Erythroblast (primary cell): Measurements from ENCODE around the gene HPDL.

Experiments
- GATA1 ChIP-seq: IDR thresholded peaks from 2 replicates; pipeline ENCODE4 v1.6.1; 2011; ENCODE audit warnings: low read depth, mild to moderate bottlenecking, control low read depth, low read length, moderate library complexity
- POLR2A ChIP-seq: IDR thresholded peaks from 2 replicates; pipeline ENCODE4 v1.6.1; 2011; ENCODE audit warnings: mild to moderate bottlenecking, low read length

DNA sequence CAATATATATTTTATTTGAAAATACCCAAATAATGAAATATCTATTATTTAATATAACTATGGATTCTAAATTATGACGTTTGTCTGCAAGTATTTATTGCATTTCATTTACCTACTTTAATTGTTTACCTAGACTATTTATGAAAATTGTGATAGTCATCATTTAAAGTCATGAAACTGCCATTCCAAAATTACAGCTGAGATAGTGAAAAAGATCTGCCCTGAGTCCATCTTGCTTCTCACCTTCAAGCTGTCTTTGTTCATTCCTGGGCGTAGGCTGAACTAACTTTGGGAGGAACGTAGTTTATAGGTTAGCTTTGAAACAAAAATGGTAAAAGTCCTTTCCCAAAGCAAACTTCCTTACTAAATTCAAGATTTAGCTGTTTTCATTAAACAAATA, 12.4 kb upstream of the HPDL start:
- no peak for TF ChIP-seq POLR2A
- TF ChIP-seq GATA1: no peak
